Urinary bladder (tissue), 4 donors: ENCODE data around the gene CCDC175. TPM values are rescaled to one million over a fixed set of nuclear protein-coding genes. Genes with fewer than 3 reads are reported as not detected.
A peak's percentile ranks its signal among the peaks of the same experiment; 100 is the strongest.

Source experiments
- DNase-seq: peaks from one replicate; pipeline ENCODE4 v3.0.0-alpha.2; 2015; ENCODE audit errors: extremely low spot score
- H3K27ac ChIP-seq: one replicate; pipeline ENCODE4 v1.5.1; 2013; ENCODE audit warnings: low read depth, mild to moderate bottlenecking, moderate library complexity
- H3K36me3 ChIP-seq: one replicate; pipeline ENCODE4 v1.6.1; 2013; ENCODE audit warnings: mild to moderate bottlenecking, moderate library complexity; ENCODE audit not compliant: insufficient read depth
- H3K4me1 ChIP-seq: one replicate; pipeline ENCODE4 v1.6.1; 2013; ENCODE audit warnings: mild to moderate bottlenecking, moderate library complexity; ENCODE audit not compliant: insufficient read depth
- H3K4me3 ChIP-seq: one replicate; pipeline ENCODE4 v1.5.1; 2013; ENCODE audit warnings: low read depth, low read length
- WGBS: extraction: QIAGEN DNeasy Blood & Tissue Kit; methylation state at CpG from one replicate; pipeline ENCODE4 v1.1.7; 2013; 5-methylcytosine and 5-hydroxymethylcytosine counted together
- polyA plus RNA-seq: library from polyadenylated mRNA; stranded (reverse); fragments of 200-250 nt; gene quantifications from one replicate; pipeline ENCODE4 v1.2.3, GENCODE V29; 2013
- total RNA-seq: library from RNA; depleted of rRNA; stranded (reverse); fragments of >200 nt; gene quantifications from one replicate; pipeline ENCODE4 v1.2.3, GENCODE V29; 2014
- donor health status: healthy with polysubstance abuse.
- donor health status: healthy.

The CCDC175 gene
- total RNA-seq (0.74 TPM), polyA plus RNA-seq (not detected)

DNA sequence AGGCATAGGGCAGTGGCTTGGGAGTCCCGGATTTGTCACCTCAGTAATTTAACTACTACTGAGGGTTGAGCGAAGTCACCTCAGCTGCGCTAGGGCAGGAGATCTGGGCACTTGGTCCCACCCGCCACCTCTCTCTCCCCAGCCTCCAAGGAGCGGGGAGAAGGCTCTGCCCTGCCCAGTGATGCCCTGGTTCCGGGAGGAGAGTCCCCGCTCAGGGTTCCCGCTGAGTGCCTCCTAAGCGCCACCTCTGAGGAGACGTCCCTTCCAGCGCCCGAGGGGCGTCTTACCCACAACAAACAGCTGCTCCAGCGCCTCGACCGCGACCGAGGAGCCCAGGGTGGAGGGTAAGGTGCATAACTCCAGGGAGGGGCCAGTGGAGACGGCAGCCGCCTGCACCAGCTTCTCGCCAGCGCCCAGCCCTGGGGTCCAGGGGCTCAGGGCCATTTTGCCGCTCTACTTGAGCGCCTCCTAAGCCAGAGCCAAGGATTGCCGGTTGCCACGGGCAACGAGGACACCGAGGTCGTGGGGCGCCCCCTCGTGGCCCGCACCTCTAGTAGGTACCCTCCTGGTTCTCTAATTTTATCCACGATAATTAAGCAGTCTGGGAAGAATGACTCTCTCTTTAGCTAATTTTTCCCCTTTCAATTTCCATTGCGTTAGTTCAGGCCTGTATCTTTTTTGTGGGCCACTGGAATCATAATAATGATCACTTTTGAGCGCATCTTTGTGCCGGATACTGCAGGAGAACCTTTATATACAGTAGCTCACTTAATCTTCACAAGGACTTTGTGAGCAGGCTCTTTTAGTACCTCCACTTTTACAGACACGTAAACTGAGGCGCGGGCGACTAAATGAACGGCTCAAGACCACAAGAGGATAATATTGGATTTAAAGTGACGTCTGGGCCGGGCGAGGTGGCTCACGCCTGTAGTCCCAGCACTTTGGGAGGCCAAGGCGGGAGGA lies at the start of gene CCDC175:
CCDC175 (minus strand) TSS at position 481 of the 963 bp plus-strand sequence; CDS start at position 444, 37 bp downstream.
- DNase-seq, result peak; percentile 18
- 21% methylated on average over 46 of the region's 46 CpGs for WGBS
- no peak within 1 kb of the TSS for H3K27ac ChIP-seq

GRCh38 chr14:59622631-59623030 lies 46.0 kb upstream of the CCDC175 start:
- DNase-seq, result no peak
- WGBS, result 44% methylated on average over 2 of the region's 2 CpGs
- H3K4me1 ChIP-seq, result no peaks in the 10 kb centered on the region

More for the DNA sequence above, at the start of gene CCDC175:
- no peaks in the 10 kb centered on the region for H3K4me1 ChIP-seq
- no peak within 1 kb of the TSS for H3K4me3 ChIP-seq
- no peaks in the 10 kb centered on the region for H3K36me3 ChIP-seq

GRCh38 chr14:59619061-59619460 lies 42.4 kb upstream of the CCDC175 start:
- Histone ChIP-seq H3K4me3 (no peak overlapping the region), H3K4me1 (no peaks in the 10 kb centered on the region), H3K27ac (no peak overlapping the region), H3K36me3 (no peaks in the 10 kb centered on the region)
- no peak for DNase-seq
- whole genome bisulfite sequencing, result 50% methylated on average over 2 of the region's 2 CpGs

More at GRCh38 chr14:59622631-59623030, 46.0 kb upstream of the CCDC175 start:
- H3K4me3 ChIP-seq, result no peak overlapping the region
- no peaks in the 10 kb centered on the region for H3K36me3 ChIP-seq
- H3K27ac ChIP-seq, result no peak overlapping the region

DNA sequence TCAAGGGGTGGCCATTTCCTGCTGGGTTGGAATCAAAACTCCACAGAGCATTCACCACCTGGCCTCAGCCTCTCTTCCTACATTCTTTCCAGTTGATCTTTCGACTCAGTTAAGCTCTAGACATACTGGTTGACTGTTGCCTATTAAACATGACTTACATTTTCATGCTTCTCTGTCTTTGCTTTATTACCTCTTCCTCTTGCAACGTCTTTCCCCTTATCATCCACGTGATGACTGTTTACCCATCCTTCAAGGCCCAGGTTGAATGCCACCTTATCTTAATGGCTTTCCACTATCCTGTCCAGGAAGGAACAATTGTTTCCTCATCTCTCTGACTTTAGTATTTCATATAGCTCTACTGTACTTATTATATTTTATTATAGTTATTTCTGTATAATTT lies 24.4 kb upstream of the CCDC175 start:
- WGBS, result 33% methylated on average over 3 of the region's 3 CpGs

GRCh38 chr14:59600211-59600945 lies 23.8 kb upstream of the CCDC175 start:
- Histone ChIP-seq H3K4me3 (no peak overlapping the region), H3K4me1 (no peaks in the 10 kb centered on the region), H3K36me3 (no peaks in the 10 kb centered on the region), H3K27ac (no peak overlapping the region)
- 90% methylated on average over 2 of the region's 2 CpGs for WGBS
- no peak for DNase-seq

More for the DNA sequence above, 24.4 kb upstream of the CCDC175 start:
- Histone ChIP-seq H3K4me1 (no peaks in the 10 kb centered on the region), H3K4me3 (no peak overlapping the region), H3K27ac (no peak overlapping the region), H3K36me3 (no peaks in the 10 kb centered on the region)
- DNase-seq, result no peak

DNA sequence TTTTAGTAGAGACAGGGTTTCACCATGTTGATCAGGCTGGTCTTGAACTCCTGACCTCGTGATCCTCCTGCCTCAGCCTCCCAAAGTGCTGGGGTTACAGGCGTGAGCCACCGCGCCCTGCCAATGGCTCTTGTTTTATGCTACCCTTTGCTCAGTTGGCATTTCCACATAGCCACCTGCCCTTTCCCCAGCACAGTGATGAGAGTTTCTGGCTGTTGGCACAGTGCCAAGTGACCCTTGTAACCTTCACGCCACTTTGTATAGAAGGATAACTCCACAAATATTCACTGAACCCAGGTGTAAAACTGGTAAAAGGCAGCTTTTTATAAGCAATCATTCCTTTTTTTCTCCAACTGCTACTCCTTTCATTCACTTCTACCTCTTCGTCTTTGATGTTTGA lies 18.5 kb upstream of the CCDC175 start:
- 83% methylated on average over 6 of the region's 6 CpGs for WGBS
- Histone ChIP-seq H3K4me3 (no peak overlapping the region), H3K4me1 (no peaks in the 10 kb centered on the region), H3K27ac (no peak overlapping the region), H3K36me3 (no peaks in the 10 kb centered on the region)
- DNase-seq, result no peak

GRCh38 chr14:59591641-59592370 lies 15.2 kb upstream of the CCDC175 start:
- H3K4me3 ChIP-seq, result no peak overlapping the region
- H3K27ac ChIP-seq, result no peak overlapping the region
- WGBS, result 85% methylated on average over 5 of the region's 5 CpGs
- H3K4me1 ChIP-seq, result no peaks in the 10 kb centered on the region
- no peaks in the 10 kb centered on the region for H3K36me3 ChIP-seq
- no peak for DNase-seq

DNA sequence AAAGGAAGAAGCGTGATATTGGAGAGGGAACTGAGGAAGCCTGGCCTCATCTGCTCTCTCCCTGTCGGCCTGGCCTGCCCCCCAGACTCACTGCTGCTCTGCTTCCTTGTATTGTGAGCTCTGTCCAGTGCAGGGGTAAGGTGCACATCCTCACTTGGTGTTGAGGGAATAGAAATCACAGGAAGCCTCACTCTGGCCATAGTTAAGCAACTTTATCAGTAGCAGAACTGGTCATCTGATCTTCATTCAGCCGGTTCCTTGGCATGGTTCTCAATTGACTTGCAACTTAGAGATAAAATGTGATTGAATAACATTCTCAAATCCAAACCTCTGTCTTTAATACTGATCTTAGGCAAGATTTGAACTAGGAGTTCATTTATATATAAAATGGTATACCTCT lies 11.5 kb upstream of the CCDC175 start:
- H3K27ac ChIP-seq, result no peak overlapping the region
- WGBS, result 77% methylated on average over 3 of the region's 3 CpGs
- no peak for DNase-seq
- no peaks in the 10 kb centered on the region for H3K4me1 ChIP-seq
- no peaks in the 10 kb centered on the region for H3K36me3 ChIP-seq
- no peak overlapping the region for H3K4me3 ChIP-seq

GRCh38 chr14:59585891-59586554 lies 9.4 kb upstream of the CCDC175 start:
- no peaks in the 10 kb centered on the region for H3K36me3 ChIP-seq
- WGBS, result 66% methylated on average over 10 of the region's 10 CpGs
- no peaks in the 10 kb centered on the region for H3K4me1 ChIP-seq
- DNase-seq, result no peak
- H3K4me3 ChIP-seq, result no peak overlapping the region
- no peak overlapping the region for H3K27ac ChIP-seq

GRCh38 chr14:59583755-59584154 lies 7.1 kb upstream of the CCDC175 start:
- no peak for DNase-seq
- Histone ChIP-seq H3K4me3 (no peak overlapping the region), H3K4me1 (no peaks in the 10 kb centered on the region), H3K27ac (no peak overlapping the region), H3K36me3 (no peaks in the 10 kb centered on the region)
- 20% methylated on average over 2 of the region's 2 CpGs for WGBS

DNA sequence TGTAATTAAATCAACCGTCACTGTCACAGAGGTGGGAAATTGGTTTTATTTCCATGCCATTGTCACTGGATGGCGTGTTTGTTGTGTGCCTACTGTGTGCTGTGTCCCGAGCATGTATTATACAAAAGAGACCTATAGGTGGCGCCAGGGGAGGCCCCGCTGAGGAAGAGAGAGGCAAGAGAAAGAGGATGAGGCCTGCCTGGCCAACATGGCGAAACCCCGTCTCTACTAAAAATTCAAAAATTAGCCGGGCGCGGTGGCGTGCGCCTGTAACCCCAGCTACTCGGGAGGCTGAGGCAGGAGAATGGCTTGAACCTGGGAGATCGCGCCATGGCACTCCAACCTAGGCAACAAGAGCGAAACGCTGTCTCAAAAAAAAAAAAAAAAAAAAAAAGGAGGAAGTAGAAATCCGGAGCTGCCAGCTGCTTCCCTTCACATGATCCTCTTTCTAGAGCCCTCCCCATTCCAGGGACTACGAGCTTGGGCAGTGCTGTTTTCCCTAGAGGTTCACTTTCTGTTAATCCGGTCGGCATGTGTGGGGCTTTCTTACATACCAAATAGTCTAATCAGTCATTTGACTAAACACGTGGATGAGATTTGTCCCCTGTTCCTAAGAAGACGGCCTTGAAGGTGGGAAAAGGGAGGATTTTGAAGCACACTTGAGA lies 6.4 kb upstream of the CCDC175 start:
- Histone ChIP-seq H3K27ac (no peak overlapping the region), H3K4me1 (no peaks in the 10 kb centered on the region), H3K36me3 (no peaks in the 10 kb centered on the region), H3K4me3 (no peak overlapping the region)
- DNase-seq, result no peak
- 83% methylated on average over 23 of the region's 23 CpGs for WGBS

DNA sequence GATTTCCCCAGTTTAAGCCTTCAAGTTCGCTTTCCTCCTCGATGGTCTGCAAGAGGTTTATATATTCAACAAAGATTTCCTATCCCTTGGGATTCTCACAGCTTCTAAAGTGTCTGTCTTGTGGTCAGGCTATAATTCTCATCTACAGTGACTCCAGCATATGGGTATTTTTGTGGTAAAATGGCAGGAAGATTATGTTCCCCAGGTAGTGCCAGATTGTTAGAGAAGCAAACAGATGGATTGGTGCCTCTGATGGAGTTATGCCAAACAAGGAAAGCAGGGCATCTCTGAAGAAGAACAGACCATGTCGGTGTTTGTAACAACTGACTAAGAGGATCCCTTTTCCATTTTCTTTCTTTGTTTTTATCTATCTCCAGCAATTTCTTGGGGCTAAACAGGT lies 5.5 kb upstream of the CCDC175 start:
- no peak overlapping the region for H3K4me3 ChIP-seq
- WGBS, result 81% methylated on average over 3 of the region's 3 CpGs
- no peaks in the 10 kb centered on the region for H3K4me1 ChIP-seq
- H3K36me3 ChIP-seq, result no peaks in the 10 kb centered on the region
- no peak for DNase-seq
- H3K27ac ChIP-seq, result no peak overlapping the region
